ENCODE data around the gene CD52. TPM values are rescaled to one million over a fixed set of nuclear protein-coding genes. Genes with fewer than 3 reads are reported as not detected.

CD52 gene
- total RNA-seq, 1 donor from 2014 or later: 449 TPM

GRCh38 chr1:26278303-26278702 lies 39.5 kb upstream of the CD52 start:
- H3K36me3 Mint-ChIP-seq (ENCODE audit: low read depth): peaks cover 40% of the 10 kb centered on the region
- no peaks in the 10 kb centered on the region for H3K27me3 Mint-ChIP-seq
- CTCF ChIA-PET: interaction anchor here (0.7 to 9.3 kb wide), 5 partner anchors 11 to 109 kb away, joined by 3 to 240 read pairs (median 26); partner anchors contain the start of genes CD52 and ZNF593
- peaks cover 73% of the 10 kb centered on the region for H3K4me1 Mint-ChIP-seq
- intact Hi-C loops (cut with micrococcal nuclease): loop anchor here (5.0 kb wide), 2 partner anchors 46 to 154 kb away; partner anchors contain the start of genes CEP85 and DHDDS
- ATAC-seq (ENCODE audit: low read depth) (no peak), DNase-seq (no peak)
- no peaks in the 10 kb centered on the region for H3K9me3 Mint-ChIP-seq
- POLR2A ChIA-PET: interaction anchor here (4.9 to 21.5 kb wide), 2 partner anchors 10 to 42 kb away, joined by 102 to 1638 read pairs; partner anchors contain the start of gene CD52
- no peak for TF ChIP-seq CTCF (IDR thresholded peaks at IDR 0.05)
- no peak overlapping the region for H3K4me3 Mint-ChIP-seq
- peak overlapping the region; percentile 53 for H3K27ac Mint-ChIP-seq

- Mint-ChIP-seq H3K4me1 (peaks cover 79% of the 10 kb centered on the region), H3K36me3 (ENCODE audit: low read depth) (peaks cover 44% of the 10 kb centered on the region), H3K9me3 (no peaks in the 10 kb centered on the region), H3K27ac (peak overlapping the region; percentile 85), H3K27me3 (no peaks in the 10 kb centered on the region), H3K4me3 (peak overlapping the region; percentile 88)
- ATAC-seq (ENCODE audit: low read depth) (no peak), DNase-seq (no peak)
- POLR2A ChIA-PET: interaction anchor here (0.8 to 21.5 kb wide), 8 partner anchors 10 to 586 kb away, joined by 3 to 1638 read pairs (median 6); partner anchors contain the start of genes CD52, CEP85, DHDDS and UBXN11
- intact Hi-C loops (cut with micrococcal nuclease): loop anchor here (5.0 kb wide), 2 partner anchors 47 to 153 kb away; partner anchors contain the start of genes CEP85 and DHDDS
- CTCF ChIA-PET: interaction anchor here (0.6 to 9.3 kb wide), 4 partner anchors 10 to 40 kb away, joined by 3 to 240 read pairs (median 22); partner anchors contain the start of gene CD52
- TF ChIP-seq CTCF (IDR thresholded peaks at IDR 0.05): no peak
These were observed 38.9 kb upstream of the CD52 start for GRCh38 chr1:26278724-26279455.

DNA sequence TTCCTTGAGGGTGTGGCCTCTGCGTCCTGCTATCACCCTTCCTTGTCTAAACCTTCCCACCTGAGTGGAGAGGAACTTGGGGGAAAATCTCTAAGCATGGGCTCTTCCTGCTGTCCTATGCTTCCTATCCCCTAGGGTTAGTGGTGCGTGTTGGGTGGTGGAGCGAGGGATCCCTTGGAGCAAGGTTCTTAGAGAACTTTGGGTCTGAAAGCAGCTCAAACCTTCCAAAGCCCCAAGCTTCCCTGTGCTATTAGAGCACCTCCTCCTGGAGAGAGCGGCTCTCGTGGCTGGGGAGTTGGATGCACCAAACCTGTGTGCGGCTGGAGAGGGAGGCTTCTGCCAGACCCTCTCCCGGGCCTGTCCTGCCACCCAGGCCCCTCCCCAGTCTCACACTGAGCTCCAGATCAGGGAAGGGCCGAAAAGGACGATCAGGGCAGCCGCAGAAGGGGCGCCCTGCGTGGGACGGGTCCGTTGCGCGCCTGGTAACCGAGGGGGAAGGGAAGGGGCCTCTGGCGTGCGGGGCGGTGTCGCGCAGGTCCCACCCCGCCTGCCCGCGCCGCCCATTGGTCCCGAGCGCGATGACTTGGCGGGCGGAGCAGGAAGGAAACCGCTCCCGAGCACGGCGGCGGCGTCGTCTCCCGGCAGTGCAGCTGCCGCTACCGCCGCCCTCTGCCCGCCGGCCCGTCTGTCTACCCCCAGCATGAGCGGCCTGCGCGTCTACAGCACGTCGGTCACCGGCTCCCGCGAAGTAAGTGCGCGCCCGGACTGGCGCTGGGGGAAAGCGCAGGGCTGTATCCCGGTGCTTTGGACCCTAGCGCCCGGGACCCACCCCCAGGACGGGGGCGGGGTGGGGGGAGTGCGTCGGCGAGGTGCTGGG lies 38.1 kb upstream of the CD52 start, which contains the start of gene SH3BGRL3:
TSS of gene SH3BGRL3 (plus strand) at position 631 of the 877 bp plus-strand sequence. CDS start at position 701, 70 bp downstream.
- Mint-ChIP-seq H3K27ac (peak within 1 kb of the TSS; percentile 85), H3K9me3 (no peaks in the 10 kb centered on the region), H3K4me3 (peak within 1 kb of the TSS; percentile 88), H3K4me1 (peaks cover 82% of the 10 kb centered on the region), H3K36me3 (ENCODE audit: low read depth) (peaks cover 46% of the 10 kb centered on the region), H3K27me3 (no peaks in the 10 kb centered on the region)
- TF ChIP-seq CTCF (IDR thresholded peaks at IDR 0.05): no peak
- peak; percentile 60 for ATAC-seq (ENCODE audit: low read depth)
- peak; percentile 77 for DNase-seq
- CTCF ChIA-PET: interaction anchor here (0.6 to 9.3 kb wide), 3 partner anchors 9 to 40 kb away, joined by 3 to 240 read pairs (median 8); partner anchors contain the start of gene CD52
- intact Hi-C loops (cut with micrococcal nuclease): loop anchor here (5.0 to 10.0 kb wide), 3 partner anchors 47 to 1085 kb away; partner anchors contain the start of genes CEP85, DHDDS and MAP3K6
- POLR2A ChIA-PET: interaction anchor here (0.8 to 21.5 kb wide), 10 partner anchors 10 to 585 kb away, joined by 3 to 1638 read pairs (median 6); partner anchors contain the start of genes CD52, CEP85, DHDDS and UBXN11

DNA sequence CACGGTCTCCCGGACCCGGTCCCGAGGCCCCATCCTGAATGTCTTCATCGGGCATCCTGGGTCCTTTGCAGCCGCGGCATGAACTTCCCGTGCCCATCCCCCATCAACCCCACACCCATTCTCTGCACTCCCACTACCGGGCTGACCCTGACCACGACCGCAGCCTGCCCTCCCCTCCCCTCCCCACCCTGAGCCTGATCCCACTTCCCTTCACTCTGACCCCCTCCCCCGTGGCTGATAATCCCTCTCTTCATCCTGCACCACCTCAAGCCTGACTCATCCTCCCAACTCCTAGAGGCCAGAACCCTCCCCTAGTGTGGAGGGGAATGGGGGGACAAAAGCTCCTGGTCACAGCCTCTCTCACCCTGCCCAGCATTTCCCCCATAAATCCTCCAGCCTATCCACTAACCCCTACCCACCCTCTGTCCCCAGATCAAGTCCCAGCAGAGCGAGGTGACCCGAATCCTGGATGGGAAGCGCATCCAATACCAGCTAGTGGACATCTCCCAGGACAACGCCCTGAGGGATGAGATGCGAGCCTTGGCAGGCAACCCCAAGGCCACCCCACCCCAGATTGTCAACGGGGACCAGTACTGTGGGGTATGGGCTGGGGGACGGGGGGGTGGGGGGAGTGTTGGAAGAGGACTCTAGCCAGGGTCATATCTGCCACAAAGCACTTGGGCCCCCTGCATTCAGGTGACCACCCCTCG lies 37.3 kb upstream of the CD52 start:
- DNase-seq (no peak), ATAC-seq (ENCODE audit: low read depth) (no peak)
- peaks cover 83% of the 10 kb centered on the region for H3K4me1 Mint-ChIP-seq
- peak overlapping the region; percentile 88 for H3K4me3 Mint-ChIP-seq
- no peaks in the 10 kb centered on the region for H3K27me3 Mint-ChIP-seq
- no peaks in the 10 kb centered on the region for H3K9me3 Mint-ChIP-seq
- H3K36me3 Mint-ChIP-seq (ENCODE audit: low read depth): peaks cover 46% of the 10 kb centered on the region
- POLR2A ChIA-PET: interaction anchor here (0.6 to 21.5 kb wide), 7 partner anchors 9 to 1296 kb away, joined by 3 to 1638 read pairs (median 7); partner anchors contain the start of genes CD52, CEP85 and UBXN11
- intact Hi-C loops (cut with micrococcal nuclease): loop anchor here (10.0 kb wide), 1 partner anchor 1084 kb away; the partner anchor contains the start of gene MAP3K6
- peak overlapping the region; percentile 85 for H3K27ac Mint-ChIP-seq
- TF ChIP-seq CTCF (IDR thresholded peaks at IDR 0.05): no peak
- CTCF ChIA-PET: interaction anchor here (1.4 to 9.3 kb wide), 2 partner anchors 8 to 39 kb away, joined by 8 to 240 read pairs; partner anchors contain the start of gene CD52

Measured in activated B cell treated with CpG ODN at 0.5 μM for 24 hours (primary cell).